ENCODE data around the gene RUSC2.
"Not testable (repeated sequence)": the region's sequence is repeated elsewhere in the genome, so short reads cannot be mapped to it uniquely, and the experiment has no call there.

RUSC2 gene

DNA sequence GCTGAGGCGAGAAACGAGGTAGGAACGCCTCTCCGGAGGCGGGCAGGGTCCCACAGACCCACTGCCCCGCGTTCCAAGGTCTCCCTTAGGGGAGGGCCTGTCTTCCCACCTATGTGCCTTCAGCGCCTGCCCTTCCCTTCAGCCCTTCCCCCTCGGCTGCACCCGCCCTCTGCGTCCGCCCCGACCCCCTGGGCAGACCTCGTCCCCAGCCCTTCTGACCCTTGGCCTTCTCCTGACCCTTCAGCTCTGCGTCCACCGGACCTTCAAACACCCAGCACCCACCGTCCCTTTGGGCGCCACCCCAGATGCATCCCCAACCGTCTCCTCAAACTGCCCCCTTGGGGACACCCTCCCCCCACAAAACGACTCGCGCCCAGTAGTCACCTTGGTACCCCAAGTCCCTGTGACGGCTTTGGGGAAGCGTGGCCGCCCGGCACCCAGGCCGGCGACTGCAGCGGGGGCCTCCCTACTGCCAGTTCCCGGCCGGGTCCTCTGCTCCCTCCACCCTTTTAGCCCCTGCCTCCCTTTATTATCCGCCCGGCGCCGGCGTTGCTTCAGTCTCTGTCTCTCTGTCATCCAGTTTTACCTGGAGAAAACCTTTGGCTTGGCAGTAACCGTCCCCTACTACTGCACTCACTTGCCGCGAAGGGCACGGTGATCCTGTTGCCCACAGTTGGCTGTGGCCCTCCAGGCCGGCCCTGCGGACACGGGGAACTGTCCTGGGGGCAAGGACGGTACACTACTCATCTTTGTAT is 421 bp downstream of the RUSC2 start:
- Histone ChIP-seq H3K4me3 (ENCODE audit: low read depth, low read length) (peak overlapping the region; percentile 63), H3K27me3 (no peaks in the 10 kb centered on the region), H3K36me3 (no peaks in the 10 kb centered on the region), H3K9me3 (no peaks in the 10 kb centered on the region), H3K4me1 (no peaks in the 10 kb centered on the region)
- no peak for DNase-seq
- TF ChIP-seq CTCF (IDR thresholded peaks at IDR 0.05; ENCODE audit: low read depth, low read length) = no peak; the same call in 1 of the 2 replicates

- Histone ChIP-seq H3K4me1 (no peaks in the 10 kb centered on the region), H3K9me3 (no peaks in the 10 kb centered on the region), H3K36me3 (no peaks in the 10 kb centered on the region), H3K4me3 (ENCODE audit: low read depth, low read length) (no peak overlapping the region), H3K27me3 (no peaks in the 10 kb centered on the region)
- no peak for TF ChIP-seq CTCF (IDR thresholded peaks at IDR 0.05; ENCODE audit: low read depth, low read length)
- DNase-seq = no peak
These were observed 1.1 kb downstream of the RUSC2 start for GRCh38 chr9:35490910-35491465.

DNA sequence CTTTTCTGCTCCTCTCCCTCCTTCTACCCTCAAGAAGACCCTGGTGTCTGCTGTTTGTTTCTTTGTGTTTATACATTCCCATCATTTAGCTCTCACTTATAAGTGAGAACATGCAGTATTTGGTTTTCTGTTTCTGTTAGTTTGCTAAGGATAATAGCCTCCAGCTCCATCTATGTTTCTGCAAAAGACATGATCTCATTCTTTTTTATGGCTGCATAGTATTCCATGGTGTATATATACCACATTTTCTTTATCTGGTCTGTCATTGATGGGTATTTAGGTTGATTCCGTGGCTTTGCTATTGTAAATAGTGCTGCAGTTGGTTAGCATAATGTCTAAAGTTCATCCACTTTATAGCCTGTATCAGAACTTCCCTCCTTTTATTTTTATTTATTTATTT is 3.2 kb downstream of the RUSC2 start:
- not testable (repeated sequence) for H3K36me3 ChIP-seq; H3K4me1 ChIP-seq; H3K27me3 ChIP-seq; H3K4me3 ChIP-seq (ENCODE audit: low read depth, low read length); DNase-seq; H3K9me3 ChIP-seq

- H3K4me3 ChIP-seq (ENCODE audit: low read depth, low read length) = no peak overlapping the region
- DNase-seq = no peak
- no peaks in the 10 kb centered on the region for H3K27me3 ChIP-seq
- no peaks in the 10 kb centered on the region for H3K9me3 ChIP-seq
- no peaks in the 10 kb centered on the region for H3K4me1 ChIP-seq
- TF ChIP-seq CTCF (IDR thresholded peaks at IDR 0.05; ENCODE audit: low read depth, low read length) = no peak
- H3K36me3 ChIP-seq = no peaks in the 10 kb centered on the region
These were observed 6.1 kb downstream of the RUSC2 start for GRCh38 chr9:35495984-35496383.

DNA sequence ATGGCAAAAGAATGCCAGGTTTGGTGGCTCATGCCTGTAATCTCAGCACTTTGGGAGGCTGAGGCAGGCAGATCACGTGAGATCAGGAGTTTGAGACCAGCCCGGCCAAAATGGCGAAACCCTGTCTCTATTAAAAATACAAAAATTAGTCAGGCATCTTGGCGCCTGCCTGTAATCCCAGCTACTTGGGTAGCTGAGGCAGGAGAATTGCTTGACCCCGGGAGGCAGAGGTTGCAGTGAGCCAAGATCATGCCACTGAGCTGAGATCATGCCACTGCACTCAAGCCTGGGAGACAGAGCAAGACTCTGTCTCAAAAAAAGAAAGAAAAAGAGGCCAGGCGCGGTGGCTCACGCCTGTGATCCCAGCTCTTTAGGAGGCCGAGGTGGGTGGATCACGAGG is 8.3 kb downstream of the RUSC2 start:
- not testable (repeated sequence) for H3K27me3 ChIP-seq; H3K36me3 ChIP-seq; H3K4me3 ChIP-seq (ENCODE audit: low read depth, low read length); H3K9me3 ChIP-seq; DNase-seq; H3K4me1 ChIP-seq

- Histone ChIP-seq H3K36me3 (no peaks in the 10 kb centered on the region), H3K9me3 (no peaks in the 10 kb centered on the region), H3K4me3 (ENCODE audit: low read depth, low read length) (no peak overlapping the region), H3K27me3 (no peaks in the 10 kb centered on the region), H3K4me1 (no peaks in the 10 kb centered on the region)
- no peak for DNase-seq
- TF ChIP-seq CTCF (IDR thresholded peaks at IDR 0.05; ENCODE audit: low read depth, low read length) = no peak
These were observed 9.3 kb downstream of the RUSC2 start for GRCh38 chr9:35499029-35499700.

DNA sequence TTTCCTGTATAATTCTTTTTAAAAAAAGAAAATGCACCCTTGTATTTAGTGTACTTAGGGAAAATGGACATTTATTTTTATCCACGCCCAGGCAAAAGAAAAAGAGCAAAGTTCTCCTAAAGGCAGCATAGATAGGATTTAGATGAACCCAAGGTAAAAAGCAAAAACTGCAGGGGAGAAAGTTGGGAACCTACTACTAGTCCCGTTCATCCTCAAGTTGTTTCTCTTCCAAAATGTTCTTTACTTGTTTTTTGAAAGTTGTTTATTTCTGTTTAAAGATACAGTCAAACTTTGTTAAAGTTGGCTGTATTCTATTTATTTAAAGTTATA is 9.8 kb downstream of the RUSC2 start:
- Histone ChIP-seq H3K36me3 (no peaks in the 10 kb centered on the region), H3K4me3 (ENCODE audit: low read depth, low read length) (no peak overlapping the region), H3K9me3 (no peaks in the 10 kb centered on the region), H3K4me1 (no peaks in the 10 kb centered on the region), H3K27me3 (no peaks in the 10 kb centered on the region)
- no peak for DNase-seq
- TF ChIP-seq CTCF (IDR thresholded peaks at IDR 0.05; ENCODE audit: low read depth, low read length) = no peak
